SK-N-MC (cell line): ENCODE results near the gene DPEP2.

Experiments
- EZH2 ChIP-seq: fragments of 200-600 bp; sonication (generic); IDR thresholded peaks from one replicate; pipeline ENCODE4 v1.6.1; 2017; ENCODE audit warnings: antibody characterized with exemption
- FOXP2 ChIP-seq: optimal IDR thresholded peaks from 2 replicates; pipeline ENCODE3; 2011; ENCODE audit warnings: mild to moderate bottlenecking, moderate library complexity; ENCODE audit not compliant: insufficient read depth; ENCODE audit errors: extremely low read length, control extremely low read depth
- POLR2AphosphoS5 ChIP-seq: IDR thresholded peaks from 2 replicates; pipeline ENCODE4 v1.6.1; 2012; ENCODE audit warnings: mild to moderate bottlenecking, low read depth, low read length, borderline replicate concordance

GRCh38 chr16:68000450-68000849 is 1.2 kb upstream of the DPEP2 start:
- TF ChIP-seq EZH2 = no peak
- TF ChIP-seq POLR2AphosphoS5 = no peak
- no peak for TF ChIP-seq FOXP2
